Rectal smooth muscle tissue (tissue), 1 donor: ENCODE data around the gene HCRTR1.

ENCODE experiments used
- H3K27ac ChIP-seq: one replicate; pipeline ENCODE4 v1.7.0; 2013; ENCODE audit warnings: low read depth, low read length, inconsistent platforms
- H3K27me3 ChIP-seq: one replicate; pipeline ENCODE4 v1.7.0; 2013; ENCODE audit warnings: low read length; ENCODE audit not compliant: control insufficient read depth, insufficient read depth
- H3K36me3 ChIP-seq: one replicate; pipeline ENCODE4 v1.7.0; 2013; ENCODE audit warnings: low read length; ENCODE audit not compliant: control insufficient read depth, insufficient read depth
- H3K4me1 ChIP-seq: one replicate; pipeline ENCODE4 v1.7.0; 2013; ENCODE audit warnings: low read length; ENCODE audit not compliant: control insufficient read depth, insufficient read depth
- H3K4me3 ChIP-seq: one replicate; pipeline ENCODE4 v1.7.0; 2013; ENCODE audit warnings: low read length
- H3K9ac ChIP-seq: one replicate; pipeline ENCODE4 v1.7.0; 2013; ENCODE audit warnings: low read length

HCRTR1 gene

DNA sequence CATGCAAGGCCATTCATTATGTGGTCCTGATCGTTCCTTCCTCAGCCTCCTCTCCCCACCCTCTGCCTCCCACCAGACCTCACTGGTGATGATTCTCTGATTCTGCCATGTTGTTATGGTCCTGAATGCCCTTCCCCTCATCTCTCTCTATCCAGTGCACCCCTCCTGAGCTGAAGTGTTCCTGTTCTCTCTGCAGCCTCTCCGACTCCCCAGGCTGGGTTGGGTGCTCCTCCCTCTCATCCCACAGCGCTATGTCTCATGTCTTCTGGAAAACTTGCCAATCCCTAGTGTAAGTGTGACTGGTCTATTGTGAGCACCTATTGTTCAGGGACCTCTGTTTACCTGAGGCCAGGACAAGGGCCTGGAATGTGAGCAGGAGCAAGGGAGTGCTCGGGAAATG lies 38.3 kb downstream of the HCRTR1 start:
- Histone ChIP-seq H3K9ac (no peak overlapping the region), H3K27ac (no peak overlapping the region), H3K4me1 (no peaks in the 10 kb centered on the region), H3K4me3 (no peak overlapping the region), H3K36me3 (peaks cover 3% of the 10 kb centered on the region), H3K27me3 (no peaks in the 10 kb centered on the region)

DNA sequence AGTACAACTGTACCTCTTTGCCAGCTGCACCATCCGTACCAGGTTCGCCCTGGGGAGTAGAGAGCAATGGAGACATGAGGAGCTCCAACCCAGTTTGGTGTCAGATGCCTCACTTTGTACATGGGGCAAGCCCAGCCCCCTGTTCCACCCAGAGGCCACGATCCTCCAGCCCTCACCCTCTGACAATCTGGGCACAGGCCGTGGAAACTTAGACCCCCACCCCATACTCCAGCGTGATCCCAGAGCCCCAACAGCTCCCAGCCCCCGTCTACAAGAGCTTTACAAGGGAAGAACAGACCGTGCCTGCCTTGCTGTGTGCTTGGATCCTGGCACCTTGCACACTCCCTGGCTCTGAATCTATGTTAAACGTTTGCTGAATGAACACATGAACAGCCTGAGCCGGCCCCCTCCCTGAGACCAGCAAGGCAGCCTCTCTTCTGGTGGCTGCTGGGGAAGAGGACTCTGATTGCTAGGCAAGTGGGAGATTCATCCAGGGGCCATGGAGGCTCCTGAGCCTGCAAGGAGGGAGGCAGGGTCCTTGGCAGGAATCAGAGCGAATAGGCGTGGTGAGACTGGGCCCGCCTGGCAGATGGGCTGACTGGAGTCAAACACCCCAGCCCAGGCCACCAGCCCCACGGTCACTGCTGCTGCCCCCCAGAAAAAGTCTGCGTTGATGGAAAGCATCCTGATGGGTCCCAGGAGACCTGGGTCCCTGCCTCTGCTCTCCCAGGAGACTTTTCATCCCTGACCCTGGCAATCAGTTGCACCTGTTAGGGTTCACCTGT lies 39.7 kb downstream of the HCRTR1 start:
- H3K36me3 ChIP-seq: peaks cover 3% of the 10 kb centered on the region
- no peaks in the 10 kb centered on the region for H3K4me1 ChIP-seq

DNA sequence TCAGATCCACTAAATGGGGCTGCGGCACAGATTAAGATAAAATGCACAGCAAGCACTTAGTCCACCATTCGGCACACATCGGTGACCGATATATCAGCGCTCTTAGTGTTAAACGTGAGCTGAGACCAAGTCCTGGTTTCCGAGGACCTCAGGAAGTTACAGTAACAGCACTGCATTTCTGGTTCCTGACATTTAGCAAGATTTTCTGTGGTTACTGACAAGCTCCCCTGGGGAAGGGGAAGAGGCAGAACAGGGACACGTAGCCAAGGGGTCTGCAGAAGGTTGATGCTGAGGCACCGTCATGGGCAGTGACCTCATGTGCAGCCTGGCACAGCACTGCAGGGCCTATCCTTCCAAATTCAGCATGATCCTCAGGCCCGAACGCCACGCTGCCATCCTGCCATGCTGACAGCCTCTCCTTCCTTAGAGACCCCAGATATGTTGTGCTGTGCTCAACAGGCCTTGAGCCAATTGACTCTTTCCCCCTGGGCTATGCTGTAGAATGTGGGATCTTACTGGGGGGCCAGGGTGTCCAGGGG lies 40.6 kb downstream of the HCRTR1 start:
- Histone ChIP-seq H3K27me3 (no peaks in the 10 kb centered on the region), H3K4me1 (no peaks in the 10 kb centered on the region), H3K4me3 (no peak overlapping the region), H3K9ac (no peak overlapping the region), H3K36me3 (peaks cover 3% of the 10 kb centered on the region), H3K27ac (no peak overlapping the region)

More for the DNA sequence above, 39.7 kb downstream of the HCRTR1 start:
- Histone ChIP-seq H3K27ac (no peak overlapping the region), H3K4me3 (no peak overlapping the region), H3K27me3 (no peaks in the 10 kb centered on the region), H3K9ac (no peak overlapping the region)

DNA sequence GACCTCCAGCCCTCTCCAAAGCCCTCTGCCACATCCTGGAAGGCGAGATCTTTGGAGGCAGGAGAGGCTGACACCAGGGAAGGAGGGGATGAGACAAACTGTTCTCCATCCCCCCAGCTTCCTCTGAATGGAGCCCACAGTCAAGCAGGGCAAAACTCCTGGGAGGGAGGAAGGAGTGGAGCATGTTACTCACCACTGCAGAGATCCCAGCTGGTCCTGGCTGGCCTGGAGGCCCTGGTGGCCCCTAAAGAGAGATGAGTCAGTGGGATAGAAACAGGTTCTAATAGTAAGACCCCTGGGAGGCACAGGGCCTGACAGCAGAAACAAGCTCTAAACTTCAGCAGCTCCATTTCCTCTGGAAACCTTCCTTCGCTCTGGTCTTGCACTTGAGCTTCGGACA lies 41.2 kb downstream of the HCRTR1 start:
- no peak overlapping the region for H3K4me3 ChIP-seq
- no peak overlapping the region for H3K9ac ChIP-seq
- H3K36me3 ChIP-seq: peaks cover 3% of the 10 kb centered on the region

DNA sequence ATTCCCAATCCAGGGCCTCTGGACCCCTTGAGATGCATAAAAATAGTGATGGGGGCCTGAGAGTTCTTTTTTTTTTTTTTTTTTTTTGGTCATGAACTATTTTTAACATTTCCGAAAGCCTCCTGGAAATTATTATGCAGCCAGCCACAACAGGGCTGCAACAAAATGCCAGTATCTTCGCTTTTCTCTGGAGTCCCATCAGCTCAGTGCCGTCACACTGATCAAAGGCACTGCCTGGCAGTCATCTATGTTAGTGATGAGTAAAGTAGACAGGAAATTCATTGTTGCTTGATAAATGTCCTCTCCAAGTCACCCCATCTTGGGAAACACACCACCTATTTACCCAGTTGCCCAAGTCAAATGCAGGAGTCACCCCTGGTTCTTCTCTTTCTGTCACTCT lies 42.4 kb downstream of the HCRTR1 start:
- Histone ChIP-seq H3K4me3 (no peak overlapping the region), H3K27ac (no peak overlapping the region), H3K4me1 (no peaks in the 10 kb centered on the region), H3K27me3 (no peaks in the 10 kb centered on the region), H3K9ac (no peak overlapping the region), H3K36me3 (peaks cover 3% of the 10 kb centered on the region)

More for the DNA sequence above, 41.2 kb downstream of the HCRTR1 start:
- Histone ChIP-seq H3K27me3 (no peaks in the 10 kb centered on the region), H3K27ac (no peak overlapping the region), H3K4me1 (no peaks in the 10 kb centered on the region)

DNA sequence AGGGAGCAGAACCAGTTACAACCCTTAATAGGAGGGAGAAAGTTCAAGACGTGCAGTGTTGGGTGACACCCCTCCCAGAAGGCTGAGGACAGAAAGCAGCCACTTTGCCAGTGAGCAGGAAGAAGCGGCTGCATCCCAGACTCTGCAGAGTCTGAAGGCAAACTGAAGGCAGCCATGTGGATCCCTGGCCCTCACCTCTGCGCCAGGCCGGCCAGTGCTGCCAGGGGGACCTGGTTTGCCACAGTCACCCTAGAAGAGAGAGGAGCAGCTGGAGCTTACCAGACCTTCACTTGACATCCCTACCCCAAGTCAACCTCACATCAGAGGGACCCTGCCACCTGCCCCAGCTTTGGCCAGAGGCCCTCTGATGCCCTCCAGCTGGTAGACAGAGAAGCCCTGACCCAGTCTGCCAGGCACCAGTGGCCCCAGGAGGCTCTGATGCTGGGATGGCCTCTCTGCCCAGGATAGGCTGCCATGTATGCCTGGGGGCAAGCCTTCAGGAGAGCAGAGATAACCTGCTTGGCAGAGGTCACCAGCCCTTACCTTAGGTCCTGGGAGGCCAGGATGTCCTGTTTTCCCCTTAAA lies 43.5 kb downstream of the HCRTR1 start:
- H3K4me3 ChIP-seq: no peak overlapping the region
- peaks cover 2% of the 10 kb centered on the region for H3K4me1 ChIP-seq
- H3K27ac ChIP-seq: no peak overlapping the region
- H3K36me3 ChIP-seq: peaks cover 3% of the 10 kb centered on the region
- no peaks in the 10 kb centered on the region for H3K27me3 ChIP-seq
- H3K9ac ChIP-seq: no peak overlapping the region

DNA sequence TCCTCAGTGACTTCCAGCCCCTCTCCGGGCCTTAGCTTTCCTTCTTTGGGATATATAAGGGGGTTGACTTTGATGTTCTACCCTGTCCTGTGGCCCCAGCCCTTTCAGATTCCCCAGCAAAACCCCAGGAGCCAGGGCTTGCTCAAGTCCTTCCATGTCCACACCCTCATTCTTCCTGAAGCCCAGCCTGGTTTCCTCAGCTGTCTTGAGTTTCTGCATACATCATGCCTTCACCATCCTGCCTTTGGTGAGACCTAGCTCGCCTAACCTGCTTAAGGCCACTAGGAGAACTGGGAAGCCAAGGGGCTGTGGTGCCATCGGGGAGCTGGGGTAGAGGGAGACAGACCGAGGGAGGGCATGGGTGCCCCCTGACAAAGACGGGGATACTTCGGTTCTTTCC lies 44.4 kb downstream of the HCRTR1 start:
- H3K27me3 ChIP-seq: no peaks in the 10 kb centered on the region

DNA sequence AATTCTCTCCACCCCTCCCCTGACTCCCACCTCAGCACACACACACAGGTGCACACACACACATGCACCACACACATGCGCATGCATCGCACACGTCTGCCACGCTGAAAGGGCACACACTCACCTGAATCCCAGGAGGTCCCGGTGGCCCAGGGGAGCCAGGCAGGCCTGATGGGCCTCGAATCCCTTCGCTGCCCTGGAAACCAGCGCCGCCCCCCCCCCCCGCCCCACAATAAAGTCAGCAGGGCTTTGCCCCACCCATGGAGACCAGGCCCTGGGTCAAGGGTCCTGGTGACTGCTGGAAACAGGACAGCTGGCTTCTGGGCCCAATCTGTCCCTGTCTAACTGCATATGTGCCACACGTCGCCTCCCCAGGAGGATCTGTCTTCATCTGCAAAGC lies 45.0 kb downstream of the HCRTR1 start:
- H3K4me1 ChIP-seq: peaks cover 13% of the 10 kb centered on the region
- peaks cover 3% of the 10 kb centered on the region for H3K36me3 ChIP-seq
- H3K4me3 ChIP-seq: no peak overlapping the region
- no peak overlapping the region for H3K27ac ChIP-seq
- H3K27me3 ChIP-seq: no peaks in the 10 kb centered on the region
- H3K9ac ChIP-seq: no peak overlapping the region

More for the DNA sequence above, 44.4 kb downstream of the HCRTR1 start:
- Histone ChIP-seq H3K27ac (no peak overlapping the region), H3K9ac (no peak overlapping the region), H3K36me3 (peaks cover 3% of the 10 kb centered on the region), H3K4me1 (peaks cover 11% of the 10 kb centered on the region), H3K4me3 (no peak overlapping the region)

DNA sequence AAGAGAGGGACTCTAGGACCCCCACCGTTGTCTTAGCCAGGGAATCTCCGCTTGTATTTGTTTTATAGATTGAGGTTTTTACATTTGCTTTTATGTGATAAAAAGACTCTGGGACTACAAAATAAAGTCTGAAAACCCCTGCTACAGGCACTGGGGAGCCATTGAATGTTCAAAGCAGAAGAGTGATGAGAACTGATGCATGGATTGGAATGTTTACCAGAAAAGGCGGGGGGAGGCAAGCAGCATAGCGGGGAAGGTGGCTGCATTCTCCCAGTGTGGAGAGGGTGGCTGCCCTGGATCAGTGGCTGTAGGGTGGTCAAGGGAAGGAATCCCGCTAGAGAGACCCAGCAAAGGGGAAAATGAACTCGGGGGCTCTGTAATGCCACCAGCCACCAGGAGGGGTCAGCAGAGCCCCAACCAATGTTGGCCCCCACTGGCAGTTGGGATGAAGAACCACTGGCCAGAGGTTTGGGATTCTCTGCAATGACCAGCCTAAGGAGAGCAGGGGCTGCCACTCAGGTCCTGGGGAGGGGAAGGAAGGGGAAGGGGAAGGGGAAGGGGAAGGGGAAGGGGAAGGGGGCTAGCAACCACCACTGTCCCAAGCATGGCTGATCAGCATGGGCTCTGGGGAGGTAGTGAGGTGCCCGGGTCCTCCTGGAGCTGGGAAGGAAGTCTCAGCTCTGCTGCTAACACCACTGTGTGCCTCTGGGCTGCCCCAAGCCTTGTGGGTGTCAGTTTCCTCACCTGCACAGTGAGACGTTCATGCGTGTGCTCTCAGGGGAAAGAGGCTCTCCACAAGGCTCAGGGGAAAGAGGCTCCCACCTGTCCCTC lies 46.3 kb downstream of the HCRTR1 start:
- Histone ChIP-seq H3K27ac (no peak overlapping the region), H3K9ac (no peak overlapping the region), H3K36me3 (peaks cover 3% of the 10 kb centered on the region), H3K4me3 (no peak overlapping the region), H3K4me1 (peaks cover 13% of the 10 kb centered on the region), H3K27me3 (no peaks in the 10 kb centered on the region)

DNA sequence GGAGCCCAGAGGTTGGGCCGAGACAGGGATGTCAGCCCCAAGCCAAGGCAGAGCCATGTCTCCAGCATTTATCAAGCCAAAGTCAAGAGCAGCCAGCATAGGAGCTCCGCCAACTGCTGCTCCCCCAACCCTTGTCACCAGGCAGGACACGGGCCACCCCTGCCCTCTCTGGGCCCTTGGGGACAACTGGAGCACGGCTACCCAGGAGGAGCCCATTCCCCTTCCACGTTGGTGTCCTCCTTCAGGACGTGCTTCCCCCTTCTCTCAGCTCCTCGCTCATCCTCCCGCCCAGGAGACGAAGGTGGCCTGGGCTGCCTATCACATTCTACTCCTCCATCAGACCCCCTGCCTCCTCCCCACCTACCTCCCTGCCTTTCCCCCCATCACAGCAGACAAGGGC lies 47.0 kb downstream of the HCRTR1 start:
- H3K4me1 ChIP-seq: peaks cover 19% of the 10 kb centered on the region
- no peak overlapping the region for H3K4me3 ChIP-seq
- H3K27me3 ChIP-seq: no peaks in the 10 kb centered on the region
- H3K9ac ChIP-seq: no peak overlapping the region
- H3K36me3 ChIP-seq: no peaks in the 10 kb centered on the region
- no peak overlapping the region for H3K27ac ChIP-seq

DNA sequence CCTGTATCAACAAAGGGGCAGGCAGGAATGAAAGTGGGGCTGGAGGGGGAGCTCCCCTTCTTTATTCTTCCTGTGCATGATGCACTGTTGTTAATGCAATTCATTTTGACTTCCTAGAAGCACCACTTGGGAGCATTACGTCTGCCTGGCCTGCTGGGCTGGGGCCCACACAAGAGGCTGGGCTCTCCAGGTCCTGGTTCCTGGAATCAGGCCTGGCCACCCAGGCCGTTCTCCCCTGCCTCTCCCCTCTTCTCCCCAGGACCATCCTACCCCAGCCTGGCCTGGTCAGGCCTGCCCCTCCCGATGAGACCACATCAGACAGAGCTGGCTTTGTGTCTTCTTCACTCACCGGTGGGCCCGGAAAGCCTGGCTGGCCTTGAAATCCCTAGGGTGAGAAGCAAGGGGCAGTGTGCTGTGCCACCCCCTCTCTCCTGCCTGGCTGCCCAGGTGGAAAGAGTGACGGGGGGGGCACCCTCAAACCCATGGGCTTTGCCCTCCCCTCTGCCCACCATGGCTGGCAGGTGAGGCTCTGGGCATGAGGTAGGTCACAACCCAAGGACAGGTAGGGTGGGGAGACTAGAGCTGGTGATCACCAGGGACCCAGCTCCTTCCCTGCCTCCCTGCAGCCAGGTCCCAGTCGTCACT lies 47.9 kb downstream of the HCRTR1 start:
- Histone ChIP-seq H3K36me3 (no peaks in the 10 kb centered on the region), H3K27ac (no peak overlapping the region), H3K9ac (no peak overlapping the region), H3K27me3 (no peaks in the 10 kb centered on the region), H3K4me1 (peaks cover 26% of the 10 kb centered on the region), H3K4me3 (no peak overlapping the region)
